ENCODE results near the gene ZBTB26.

GRCh38 chr9:122875523-122875922 is 55.8 kb downstream of the ZBTB26 start:
- TF ChIP-seq POLR2AphosphoS5 (IDR thresholded peaks at IDR 0.05; ENCODE audit: low read depth, low read length) (no peak), TAF1 (IDR thresholded peaks at IDR 0.05; ENCODE audit: borderline replicate concordance, low read depth, low read length) (no peak)
